ENCODE data around the gene ESR1. TPM values are rescaled to one million over a fixed set of nuclear protein-coding genes. Genes with fewer than 3 reads are reported as not detected.

The ESR1 gene
- total RNA-seq, 4 donors from 2014 or later: 29.1 to 225 (median 141) TPM

GRCh38 chr6:152119831-152120230 is 312.3 kb downstream of the ESR1 start:
- no peaks in the 10 kb centered on the region for H3K27me3 ChIP-seq
- no peaks in the 10 kb centered on the region for H3K4me1 ChIP-seq
- H3K9me3 ChIP-seq: no peaks in the 10 kb centered on the region
- DNase-seq: no peak
- H3K36me3 ChIP-seq: no peaks in the 10 kb centered on the region
- no peak for TF ChIP-seq POLR2A (IDR thresholded peaks at IDR 0.05)
- TF ChIP-seq CTCF (IDR thresholded peaks at IDR 0.05): no peak
- H3K27ac ChIP-seq: peak overlapping the region; percentile 15 to 38
- intact Hi-C loops (cut with DNase I; ENCODE audit: low total_unique reads): no loop called here
- no peak overlapping the region for H3K4me3 ChIP-seq

- Histone ChIP-seq H3K36me3 (no peaks in the 10 kb centered on the region), H3K9me3 (no peaks in the 10 kb centered on the region), H3K4me1 (no peaks in the 10 kb centered on the region), H3K4me3 (no peak overlapping the region), H3K27me3 (no peaks in the 10 kb centered on the region), H3K27ac (peak overlapping the region; percentile 55 to 82)
- peak in 1 of 2 donors; percentile 61 for DNase-seq
- intact Hi-C loops (cut with DNase I; ENCODE audit: low total_unique reads): no loop called here
- no peak for TF ChIP-seq CTCF (IDR thresholded peaks at IDR 0.05)
- TF ChIP-seq POLR2A (IDR thresholded peaks at IDR 0.05): no peak
Measured at GRCh38 chr6:152121910-152122309, 314.4 kb downstream of the ESR1 start.

- Histone ChIP-seq H3K9me3 (no peaks in the 10 kb centered on the region), H3K4me3 (no peak overlapping the region), H3K4me1 (no peaks in the 10 kb centered on the region), H3K36me3 (no peaks in the 10 kb centered on the region), H3K27ac (peak overlapping the region; percentile 55 to 82), H3K27me3 (no peaks in the 10 kb centered on the region)
- peak in 1 of 2 donors; percentile 35 for DNase-seq
- TF ChIP-seq CTCF (IDR thresholded peaks at IDR 0.05) (no peak), POLR2A (IDR thresholded peaks at IDR 0.05) (no peak)
- intact Hi-C loops (cut with DNase I; ENCODE audit: low total_unique reads): no loop called here
Measured at GRCh38 chr6:152122434-152122833, 315.0 kb downstream of the ESR1 start.

GRCh38 chr6:152123076-152123475 is 315.6 kb downstream of the ESR1 start:
- Histone ChIP-seq H3K27ac (peak overlapping the region; percentile 55 to 82), H3K4me1 (no peaks in the 10 kb centered on the region), H3K36me3 (no peaks in the 10 kb centered on the region), H3K27me3 (no peaks in the 10 kb centered on the region), H3K9me3 (no peaks in the 10 kb centered on the region), H3K4me3 (no peak overlapping the region)
- intact Hi-C loops (cut with DNase I; ENCODE audit: low total_unique reads): no loop called here
- TF ChIP-seq POLR2A (IDR thresholded peaks at IDR 0.05) (no peak), CTCF (IDR thresholded peaks at IDR 0.05) (no peak)
- DNase-seq: no peak

GRCh38 chr6:152124429-152125074 is 317.1 kb downstream of the ESR1 start:
- TF ChIP-seq POLR2A (IDR thresholded peaks at IDR 0.05) (no peak), CTCF (IDR thresholded peaks at IDR 0.05) (peak; percentile 68 to 86 (median 79))
- Histone ChIP-seq H3K4me1 (peaks cover 0 to 3% of the 10 kb centered on the region in 2 donors), H3K9me3 (no peaks in the 10 kb centered on the region), H3K27ac (peak overlapping the region; percentile 55 to 82), H3K27me3 (no peaks in the 10 kb centered on the region), H3K4me3 (no peak overlapping the region), H3K36me3 (no peaks in the 10 kb centered on the region)
- intact Hi-C loops (cut with DNase I; ENCODE audit: low total_unique reads): no loop called here
- no peak for DNase-seq

Measured in uterus (tissue), 4 donors.